ENCODE measurements around the gene ZNF385D. TPM values are rescaled to one million over a fixed set of nuclear protein-coding genes. Genes with fewer than 3 reads are reported as not detected.

Gene ZNF385D
- total RNA-seq, 2 experiments from 2014 or later = not detected

- H3K36me3 Mint-ChIP-seq = no peaks in the 10 kb centered on the region
- no peak overlapping the region for H3K27ac Mint-ChIP-seq
- no peaks in the 10 kb centered on the region for H3K27me3 Mint-ChIP-seq
- DNase-seq = no peak
- H3K9me3 Mint-ChIP-seq = peaks cover 1% of the 10 kb centered on the region
- H3K4me3 Mint-ChIP-seq = no peak overlapping the region
- H3K4me1 Mint-ChIP-seq = no peaks in the 10 kb centered on the region
These were observed 26.8 kb upstream of the ZNF385D start for GRCh38 chr3:21777821-21778220.

- Mint-ChIP-seq H3K4me1 (no peaks in the 10 kb centered on the region), H3K9me3 (peaks cover 4% of the 10 kb centered on the region), H3K27me3 (no peaks in the 10 kb centered on the region), H3K36me3 (no peaks in the 10 kb centered on the region), H3K4me3 (no peak overlapping the region), H3K27ac (no peak overlapping the region)
- no peak for DNase-seq
These were observed 15.0 kb upstream of the ZNF385D start for GRCh38 chr3:21766002-21766401.

- peaks cover 6% of the 10 kb centered on the region for H3K27me3 Mint-ChIP-seq
- H3K9me3 Mint-ChIP-seq = no peaks in the 10 kb centered on the region
- no peak overlapping the region for H3K4me3 Mint-ChIP-seq
- no peak for DNase-seq
- H3K4me1 Mint-ChIP-seq = no peaks in the 10 kb centered on the region
- H3K36me3 Mint-ChIP-seq = no peaks in the 10 kb centered on the region
- H3K27ac Mint-ChIP-seq = no peak overlapping the region
These were observed 4.9 kb upstream of the ZNF385D start for GRCh38 chr3:21755896-21756295.

GRCh38 chr3:21754839-21755238, 3.8 kb upstream of the ZNF385D start:
- H3K27me3 Mint-ChIP-seq = peaks cover 17% of the 10 kb centered on the region
- H3K9me3 Mint-ChIP-seq = no peaks in the 10 kb centered on the region
- no peaks in the 10 kb centered on the region for H3K36me3 Mint-ChIP-seq
- no peak overlapping the region for H3K27ac Mint-ChIP-seq
- no peak for DNase-seq
- no peak overlapping the region for H3K4me3 Mint-ChIP-seq
- no peaks in the 10 kb centered on the region for H3K4me1 Mint-ChIP-seq

GRCh38 chr3:21752749-21753347, 1.8 kb upstream of the ZNF385D start:
- no peak for DNase-seq
- Mint-ChIP-seq H3K4me3 (no peak overlapping the region), H3K27ac (no peak overlapping the region), H3K4me1 (no peaks in the 10 kb centered on the region), H3K36me3 (no peaks in the 10 kb centered on the region), H3K9me3 (no peaks in the 10 kb centered on the region), H3K27me3 (peaks cover 23% of the 10 kb centered on the region)

- no peak for DNase-seq
- Mint-ChIP-seq H3K4me3 (no peak overlapping the region), H3K4me1 (no peaks in the 10 kb centered on the region), H3K27me3 (peaks cover 23% of the 10 kb centered on the region), H3K36me3 (no peaks in the 10 kb centered on the region), H3K27ac (no peak overlapping the region), H3K9me3 (no peaks in the 10 kb centered on the region)
These were observed 876 bp upstream of the ZNF385D start for GRCh38 chr3:21751886-21752285.

- Mint-ChIP-seq H3K4me1 (no peaks in the 10 kb centered on the region), H3K27me3 (peaks cover 23% of the 10 kb centered on the region), H3K4me3 (no peak overlapping the region), H3K27ac (no peak overlapping the region), H3K36me3 (no peaks in the 10 kb centered on the region), H3K9me3 (no peaks in the 10 kb centered on the region)
- no peak for DNase-seq
These were observed 822 bp downstream of the ZNF385D start for GRCh38 chr3:21750080-21750696.

GRCh38 chr3:21747966-21748555, 2.9 kb downstream of the ZNF385D start:
- no peaks in the 10 kb centered on the region for H3K4me1 Mint-ChIP-seq
- H3K4me3 Mint-ChIP-seq = no peak overlapping the region
- H3K27me3 Mint-ChIP-seq = peaks cover 23% of the 10 kb centered on the region
- DNase-seq = no peak
- no peak overlapping the region for H3K27ac Mint-ChIP-seq
- H3K9me3 Mint-ChIP-seq = peaks cover 1% of the 10 kb centered on the region
- H3K36me3 Mint-ChIP-seq = no peaks in the 10 kb centered on the region

- no peak for DNase-seq
- H3K27ac Mint-ChIP-seq = no peak overlapping the region
- H3K36me3 Mint-ChIP-seq = no peaks in the 10 kb centered on the region
- H3K4me1 Mint-ChIP-seq = no peaks in the 10 kb centered on the region
- H3K27me3 Mint-ChIP-seq = peaks cover 23% of the 10 kb centered on the region
- no peak overlapping the region for H3K4me3 Mint-ChIP-seq
- H3K9me3 Mint-ChIP-seq = peaks cover 1% of the 10 kb centered on the region
These were observed 3.6 kb downstream of the ZNF385D start for GRCh38 chr3:21747376-21747775.

GRCh38 chr3:21745966-21746365, 5.0 kb downstream of the ZNF385D start:
- no peak for DNase-seq
- H3K9me3 Mint-ChIP-seq = peaks cover 1% of the 10 kb centered on the region
- H3K27ac Mint-ChIP-seq = no peak overlapping the region
- H3K4me1 Mint-ChIP-seq = no peaks in the 10 kb centered on the region
- H3K4me3 Mint-ChIP-seq = no peak overlapping the region
- H3K36me3 Mint-ChIP-seq = no peaks in the 10 kb centered on the region
- peaks cover 17% of the 10 kb centered on the region for H3K27me3 Mint-ChIP-seq

GRCh38 chr3:21744793-21745192, 6.2 kb downstream of the ZNF385D start:
- Mint-ChIP-seq H3K4me3 (no peak overlapping the region), H3K4me1 (no peaks in the 10 kb centered on the region), H3K9me3 (peaks cover 1% of the 10 kb centered on the region), H3K36me3 (no peaks in the 10 kb centered on the region), H3K27me3 (peaks cover 6% of the 10 kb centered on the region), H3K27ac (no peak overlapping the region)
- no peak for DNase-seq

GRCh38 chr3:21738935-21739702, 11.9 kb downstream of the ZNF385D start:
- no peaks in the 10 kb centered on the region for H3K36me3 Mint-ChIP-seq
- H3K4me1 Mint-ChIP-seq = no peaks in the 10 kb centered on the region
- H3K9me3 Mint-ChIP-seq = peaks cover 1% of the 10 kb centered on the region
- H3K4me3 Mint-ChIP-seq = no peak overlapping the region
- no peak for DNase-seq
- H3K27me3 Mint-ChIP-seq = no peaks in the 10 kb centered on the region
- H3K27ac Mint-ChIP-seq = no peak overlapping the region

GRCh38 chr3:21738283-21738682, 12.7 kb downstream of the ZNF385D start:
- no peak overlapping the region for H3K27ac Mint-ChIP-seq
- H3K4me1 Mint-ChIP-seq = no peaks in the 10 kb centered on the region
- no peak for DNase-seq
- H3K4me3 Mint-ChIP-seq = no peak overlapping the region
- H3K9me3 Mint-ChIP-seq = no peaks in the 10 kb centered on the region
- no peaks in the 10 kb centered on the region for H3K27me3 Mint-ChIP-seq
- H3K36me3 Mint-ChIP-seq = no peaks in the 10 kb centered on the region

GRCh38 chr3:21734746-21735145, 16.3 kb downstream of the ZNF385D start:
- no peaks in the 10 kb centered on the region for H3K36me3 Mint-ChIP-seq
- DNase-seq = no peak
- H3K4me3 Mint-ChIP-seq = no peak overlapping the region
- no peak overlapping the region for H3K27ac Mint-ChIP-seq
- peaks cover 3% of the 10 kb centered on the region for H3K9me3 Mint-ChIP-seq
- no peaks in the 10 kb centered on the region for H3K27me3 Mint-ChIP-seq
- no peaks in the 10 kb centered on the region for H3K4me1 Mint-ChIP-seq

GRCh38 chr3:21729888-21730459, 21.0 kb downstream of the ZNF385D start:
- no peak for DNase-seq
- H3K4me3 Mint-ChIP-seq = no peak overlapping the region
- no peak overlapping the region for H3K27ac Mint-ChIP-seq
- no peaks in the 10 kb centered on the region for H3K4me1 Mint-ChIP-seq
- H3K36me3 Mint-ChIP-seq = no peaks in the 10 kb centered on the region
- H3K27me3 Mint-ChIP-seq = no peaks in the 10 kb centered on the region
- peaks cover 13% of the 10 kb centered on the region for H3K9me3 Mint-ChIP-seq
